GM23338 (cell line): Measurements from ENCODE around the gene LINGO4. TPM values are rescaled to one million over a fixed set of nuclear protein-coding genes. Genes with fewer than 3 reads are reported as not detected.

Experiments
- ATAC-seq: fragments of 200-7000 bp; cut with Tn5 transposase; 3 replicates; pipeline ENCODE4 v1.9.1; 2020
- DNase-seq: peaks from one replicate; pipeline ENCODE4 v3.0.0-alpha.2; 2015; ENCODE audit warnings: low spot score
- H2AFZ ChIP-seq: fragments of 200-600 bp; sonication (generic); 2 replicates; pipeline ENCODE4 v1.8.0; 2016; ENCODE audit warnings: antibody characterized with exemption, mild to moderate bottlenecking, moderate library complexity
- H3F3A ChIP-seq: fragments of 200-600 bp; sonication (generic); replicated peaks from 2 replicates; pipeline ENCODE4 v1.8.0; 2017; ENCODE audit warnings: antibody characterized with exemption, mixed run types, low read depth
- H3K27ac ChIP-seq: fragments of 200-600 bp; sonication (generic); 2 replicates; pipeline ENCODE4 v1.6.1; 2016; ENCODE audit warnings: low read depth
- H3K27me3 ChIP-seq: fragments of 200-600 bp; sonication (generic); 2 replicates; pipeline ENCODE4 v1.8.0; 2016; ENCODE audit warnings: mild to moderate bottlenecking, mixed run types, moderate library complexity; ENCODE audit not compliant: insufficient read depth
- H3K36me3 ChIP-seq: fragments of 200-600 bp; sonication (generic); 2 replicates; pipeline ENCODE4 v1.8.0; 2016; ENCODE audit warnings: mild to moderate bottlenecking; ENCODE audit not compliant: insufficient read depth
- H3K4me1 ChIP-seq: fragments of 200-600 bp; sonication (generic); 2 replicates; pipeline ENCODE4 v1.8.0; 2016; ENCODE audit warnings: mild to moderate bottlenecking, moderate library complexity; ENCODE audit not compliant: insufficient read depth
- H3K4me2 ChIP-seq: fragments of 200-600 bp; sonication (generic); 2 replicates; pipeline ENCODE4 v1.7.1; 2017; ENCODE audit warnings: mixed run types
- H3K4me3 ChIP-seq: fragments of 200-600 bp; sonication (generic); 2 replicates; pipeline ENCODE4 v1.6.1; 2016; ENCODE audit warnings: mixed run types
- H3K79me2 ChIP-seq: fragments of 200-600 bp; sonication (generic); replicated peaks from 2 replicates; pipeline ENCODE4 v1.8.0; 2017; ENCODE audit warnings: mild to moderate bottlenecking; ENCODE audit not compliant: insufficient read depth
- H3K9me2 ChIP-seq: fragments of 200-600 bp; sonication (generic); 2 replicates; pipeline ENCODE4 v1.8.0; 2017; ENCODE audit not compliant: insufficient read depth
- H4K20me1 ChIP-seq: fragments of 200-600 bp; sonication (generic); replicated peaks from 2 replicates; pipeline ENCODE4 v1.8.0; 2017; ENCODE audit warnings: mild to moderate bottlenecking; ENCODE audit not compliant: insufficient read depth
- H3K27ac Mint-ChIP-seq: 2 replicates; pipeline ENCODE4 v1.8.0; 2020; ENCODE audit warnings: inconsistent platforms, mild to moderate bottlenecking, moderate library complexity, mixed read lengths
- H3K27me3 Mint-ChIP-seq: 3 replicates; pipeline ENCODE4 v1.8.0; 2022; ENCODE audit warnings: low read depth, mild to moderate bottlenecking, moderate library complexity, mixed read lengths, inconsistent platforms; ENCODE audit not compliant: insufficient read depth, poor library complexity
- H3K36me3 Mint-ChIP-seq: 3 replicates; pipeline ENCODE4 v1.8.0; 2021; ENCODE audit warnings: low read depth, mild to moderate bottlenecking, inconsistent platforms, moderate library complexity, mixed read lengths
- H3K4me1 Mint-ChIP-seq: 3 replicates; pipeline ENCODE4 v1.8.0; 2020; ENCODE audit warnings: mild to moderate bottlenecking, inconsistent platforms, mixed read lengths
- H3K4me3 Mint-ChIP-seq: 3 replicates; pipeline ENCODE4 v1.8.0; 2021; ENCODE audit warnings: moderate library complexity, mild to moderate bottlenecking, inconsistent platforms, mixed read lengths
- H3K9me3 Mint-ChIP-seq: 3 replicates; pipeline ENCODE4 v1.8.0; 2020; ENCODE audit warnings: moderate library complexity, mild to moderate bottlenecking, inconsistent platforms, mixed read lengths
- CREB1 ChIP-seq: fragments of 250-450 bp; sonication (Bioruptor Pico); IDR thresholded peaks from 2 replicates; pipeline ENCODE4 v1.5.0; 2020; ENCODE audit warnings: low read depth, mild to moderate bottlenecking, moderate library complexity
- CTCF ChIP-seq, 2 experiments: fragments of 200-600 bp in 1 of 2; sonication (generic) in 1 of 2; conservative IDR thresholded peaks; 2 replicates each; pipeline versions ENCODE4 v1.5.1 to v1.6.1; 2016 to 2017; ENCODE audit warnings: antibody characterized with exemption in 2 of 2, low read depth in 2 of 2, mild to moderate bottlenecking in 2 of 2, moderate library complexity in 1 of 2
- ETS1 ChIP-seq: IDR thresholded peaks from 2 replicates; pipeline ENCODE4 v1.6.1; 2016; ENCODE audit warnings: antibody characterized with exemption
- EZH2 ChIP-seq: fragments of 200-600 bp; sonication (generic); IDR thresholded peaks from one replicate; pipeline ENCODE4 v1.8.0; 2017; ENCODE audit warnings: antibody characterized with exemption, mild to moderate bottlenecking, low read depth; ENCODE audit not compliant: unreplicated experiment
- EZH2phosphoT487 ChIP-seq: fragments of 200-600 bp; sonication (generic); IDR thresholded peaks from one replicate; pipeline ENCODE4 v1.8.1; 2018; ENCODE audit warnings: antibody characterized with exemption; ENCODE audit not compliant: unreplicated experiment
- JUNB ChIP-seq: IDR thresholded peaks from one replicate; pipeline ENCODE4 v1.6.1; 2016; ENCODE audit warnings: antibody characterized with exemption; ENCODE audit not compliant: unreplicated experiment
- NANOG ChIP-seq: IDR thresholded peaks from 2 replicates; pipeline ENCODE4 v1.6.1; 2016; ENCODE audit warnings: antibody characterized with exemption, borderline replicate concordance
- POLR2AphosphoS5 ChIP-seq: IDR thresholded peaks from 2 replicates; pipeline ENCODE4 v1.6.1; 2016; ENCODE audit warnings: antibody characterized with exemption, low read depth
- REST ChIP-seq: IDR thresholded peaks from one replicate; pipeline ENCODE4 v1.6.1; 2018; ENCODE audit warnings: antibody characterized with exemption; ENCODE audit not compliant: unreplicated experiment
- STAT1 ChIP-seq: IDR thresholded peaks from one replicate; pipeline ENCODE4 v1.6.1; 2016; ENCODE audit warnings: antibody characterized with exemption; ENCODE audit not compliant: unreplicated experiment
- ZNF114 ChIP-seq: fragments of 250-450 bp; sonication (Bioruptor Pico); IDR thresholded peaks from 2 replicates; pipeline ENCODE4 v1.5.0; 2020; ENCODE audit warnings: mild to moderate bottlenecking, moderate library complexity
- ZNF331 ChIP-seq: fragments of 250-450 bp; sonication (Bioruptor Pico); IDR thresholded peaks from 2 replicates; pipeline ENCODE4 v1.5.0; 2020; ENCODE audit warnings: low read depth, mild to moderate bottlenecking, moderate library complexity
- ZNF462 ChIP-seq: fragments of 250-450 bp; sonication (Bioruptor Pico); IDR thresholded peaks from 2 replicates; pipeline ENCODE4 v1.5.0; 2020; ENCODE audit warnings: mild to moderate bottlenecking, moderate library complexity
- polyA plus RNA-seq: library from polyadenylated mRNA; unstranded; fragments of >200 nt; fragmentation: Nextera tagmentation; extraction: Ambion mirVana; gene quantifications from 2 replicates; pipeline ENCODE4 v1.2.1, GENCODE V29; 2016
- total RNA-seq: library from RNA; depleted of rRNA; stranded (reverse); fragments of >200 nt; shearing (Covaris generic); gene quantifications from 2 replicates; pipeline ENCODE4 v1.2.3, GENCODE V29; 2014

The LINGO4 gene
- total and polyA plus RNA-seq, 2 experiments from 2014 or later: not detected

GRCh38 chr1:151803915-151804314 lies 1.3 kb downstream of the LINGO4 start:
- no peaks in the 10 kb centered on the region for H3K9me3 Mint-ChIP-seq

More at GRCh38 chr1:151803915-151804314, 1.3 kb downstream of the LINGO4 start:
- Histone ChIP-seq H3K27ac (no peak overlapping the region), H3K4me3 (no peak overlapping the region), H3K4me2 (no peak overlapping the region), H4K20me1 (no peaks in the 10 kb centered on the region), H3K79me2 (no peaks in the 10 kb centered on the region), H3K27me3 (no peaks in the 10 kb centered on the region), H2AFZ (no peak overlapping the region), H3F3A (no peaks in the 10 kb centered on the region), H3K36me3 (no peaks in the 10 kb centered on the region), H3K4me1 (0 out of 2 replicates have a peak, but pooled peaks cover 3% of the 10 kb centered on the region), H3K9me2 (no peaks in the 10 kb centered on the region)
- no peak for TF ChIP-seq ZNF114
- no peak for TF ChIP-seq ETS1
- TF ChIP-seq POLR2AphosphoS5: no peak
- TF ChIP-seq JUNB: no peak
- no peak for TF ChIP-seq CREB1 (CRISPR knock-in tag)
- TF ChIP-seq CTCF (conservative IDR thresholded peaks at IDR 0.05; ENCODE audit: low read depth in 2 of 2): no peak
- no peak for TF ChIP-seq STAT1
- TF ChIP-seq ZNF462 (CRISPR knock-in tag): no peak
- no peak for TF ChIP-seq EZH2phosphoT487
- no peak for TF ChIP-seq EZH2
- TF ChIP-seq ZNF331: no peak
- no peak for TF ChIP-seq REST
- TF ChIP-seq NANOG: no peak
- H3K4me1 Mint-ChIP-seq: peaks cover 13% of the 10 kb centered on the region
- DNase-seq (no peak), ATAC-seq (no peak)
- no peak overlapping the region for H3K27ac Mint-ChIP-seq
- H3K27me3 Mint-ChIP-seq: peaks cover 3% of the 10 kb centered on the region
- H3K36me3 Mint-ChIP-seq: no peaks in the 10 kb centered on the region
- H3K4me3 Mint-ChIP-seq: no peak overlapping the region
